ENCODE results near the gene EXOSC6. TPM values are rescaled to one million over a fixed set of nuclear protein-coding genes. Genes with fewer than 3 reads are reported as not detected.
"Not testable (repeated sequence)": the region's sequence is repeated elsewhere in the genome, so short reads cannot be mapped to it uniquely, and the experiment has no call there.

Gene EXOSC6
- total RNA-seq, 1 donor from 2014 or later = 19.5 TPM

DNA sequence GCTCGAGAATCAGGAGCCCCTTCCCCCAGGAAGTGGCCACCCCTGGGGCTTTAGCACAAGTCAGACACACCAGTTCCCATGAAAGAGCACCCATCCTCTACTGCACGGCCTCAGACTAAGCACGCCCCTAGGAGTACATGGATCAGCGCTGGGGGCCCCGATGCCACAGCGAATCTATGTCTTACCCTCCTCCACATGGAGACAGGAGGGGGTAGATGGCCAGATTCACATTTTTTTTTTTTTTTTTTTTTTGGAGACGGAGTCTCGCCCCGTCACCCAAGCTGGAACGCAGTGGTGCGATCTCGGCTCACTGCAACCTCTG is 3.2 kb upstream of the EXOSC6 start:
- no peak for DNase-seq (ENCODE audit: low spot score)

DNA sequence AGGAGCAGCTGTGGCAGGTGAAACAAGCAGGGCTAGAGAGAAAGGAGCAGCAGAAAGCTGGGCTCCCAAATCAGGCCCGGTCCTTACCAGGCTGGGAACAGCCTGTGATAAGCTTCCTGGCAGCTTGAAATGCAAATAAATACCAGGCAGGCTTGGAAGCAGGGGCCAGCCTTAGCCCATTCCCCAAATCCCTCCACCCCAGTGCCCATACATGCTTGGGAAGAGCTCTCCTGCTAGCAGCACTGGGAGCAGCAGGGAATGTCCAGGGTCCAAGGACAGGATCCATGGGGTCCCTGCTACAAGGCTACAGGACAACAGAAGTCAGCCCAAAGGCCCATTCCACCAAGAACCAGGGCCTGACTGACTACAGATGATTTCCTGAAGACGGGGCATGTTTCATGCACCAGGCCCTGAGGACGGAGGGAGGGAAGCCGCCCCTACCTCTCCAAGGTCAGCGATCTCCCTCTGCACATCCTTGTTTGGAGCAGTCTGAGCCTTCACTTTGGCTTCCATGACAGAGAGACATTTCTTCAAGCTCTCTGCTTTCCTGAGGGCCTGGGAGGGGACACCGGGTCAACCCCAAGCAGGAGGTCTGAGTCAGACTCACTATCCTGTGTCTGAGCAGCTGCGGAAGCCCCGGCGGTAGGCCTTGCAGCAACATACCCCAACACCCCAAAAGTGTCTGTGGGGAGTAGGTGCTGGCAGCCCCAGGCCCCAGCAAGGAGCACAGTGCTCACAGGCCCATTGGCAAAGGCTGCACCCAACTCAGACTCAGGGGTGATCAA is 2.6 kb upstream of the EXOSC6 start:
- DNase-seq (ENCODE audit: low spot score) = no peak

DNA sequence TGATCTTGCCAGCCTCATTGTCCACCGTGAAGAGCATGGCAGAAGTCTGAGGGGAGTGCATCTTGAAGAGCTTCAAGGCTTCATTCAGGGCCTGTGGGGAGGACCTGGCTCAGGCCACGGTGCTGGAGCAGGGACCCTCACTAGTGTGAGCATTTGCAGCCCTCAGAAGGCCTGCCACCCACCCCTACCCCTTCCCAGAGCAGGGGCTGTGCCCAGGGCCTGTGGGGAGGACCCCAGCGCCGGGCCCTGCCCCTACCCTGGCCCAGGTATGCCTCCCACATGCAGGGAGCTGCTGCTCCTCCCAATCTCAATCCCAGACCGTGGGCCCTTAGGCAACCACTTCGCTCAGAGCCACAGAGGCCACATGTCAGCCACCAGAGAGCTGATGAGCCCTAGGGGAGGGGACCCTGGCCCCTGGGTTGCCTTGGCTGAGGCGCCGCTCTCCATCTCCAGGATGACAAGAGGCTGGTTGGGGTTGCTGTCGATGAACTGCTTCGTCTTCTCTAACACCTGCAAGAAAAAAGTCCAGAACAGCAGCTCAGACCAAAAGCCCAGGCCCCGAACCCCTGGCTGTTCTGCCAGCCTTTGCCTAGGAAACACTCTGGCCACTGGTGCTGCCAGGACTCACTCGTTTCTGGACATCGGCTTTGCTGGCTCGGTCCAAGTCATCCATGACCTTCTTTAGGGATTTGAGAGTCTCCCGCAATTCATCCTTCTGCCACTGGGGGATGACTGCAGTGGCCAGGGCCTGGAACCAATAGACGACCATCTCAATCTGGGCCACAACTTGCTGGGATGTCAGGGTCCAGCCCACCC is 1.8 kb upstream of the EXOSC6 start:
- no peak for DNase-seq (ENCODE audit: low spot score)

DNA sequence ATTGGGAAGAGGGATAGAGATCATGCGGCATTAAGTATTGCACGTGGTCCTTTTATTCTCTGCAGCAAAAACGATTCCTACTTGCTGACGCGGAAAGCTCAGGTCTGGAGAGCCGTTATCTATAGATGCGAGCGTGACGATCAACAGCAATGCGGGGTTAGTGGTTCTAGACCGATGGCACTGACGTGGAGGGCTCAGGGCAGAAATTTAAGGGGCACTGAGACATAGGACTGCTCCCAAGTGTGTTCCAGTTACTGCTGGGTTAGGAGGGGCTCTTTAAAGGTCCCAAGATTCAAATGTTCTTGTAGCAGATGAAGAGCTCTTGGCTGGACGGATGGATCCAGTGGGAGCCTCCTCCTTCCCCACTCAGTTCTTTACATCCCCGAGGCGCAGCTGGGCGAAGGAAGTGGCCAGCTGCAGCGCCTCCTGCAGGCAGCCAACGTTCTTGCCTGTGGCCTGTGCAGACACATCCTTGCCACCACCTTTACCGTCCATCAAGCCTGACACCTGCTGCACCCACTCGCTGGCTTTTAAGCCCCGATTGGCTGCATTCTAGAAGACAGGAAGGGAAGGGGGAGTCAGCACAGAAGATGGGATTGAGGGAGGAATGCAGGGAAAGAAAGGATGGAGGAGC is 732 bp upstream of the EXOSC6 start:
- no peak for DNase-seq (ENCODE audit: low spot score)

- no peak for DNase-seq (ENCODE audit: low spot score)
These were observed 752 bp downstream of the EXOSC6 start for GRCh38 chr16:70250748-70251628.

DNA sequence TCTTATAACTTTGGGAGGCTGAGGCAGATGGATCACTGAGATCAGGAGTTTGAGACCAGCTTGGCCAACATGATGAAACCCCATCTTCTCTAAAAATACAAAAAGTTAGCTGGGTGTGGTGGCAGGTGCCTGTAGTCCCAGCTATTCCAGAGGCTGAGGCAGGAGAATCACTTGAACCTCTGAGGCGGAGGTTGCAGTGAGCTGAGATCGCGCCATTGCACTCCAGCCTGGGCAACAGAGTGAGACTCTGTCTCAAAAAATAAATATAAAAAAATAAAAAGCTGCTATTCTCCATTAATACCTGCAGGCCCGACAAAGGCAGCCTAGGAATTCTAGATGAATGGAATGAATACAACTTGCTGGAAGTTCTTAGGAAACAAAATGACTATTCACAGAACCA is 2.0 kb downstream of the EXOSC6 start:
- not testable (repeated sequence) for DNase-seq (ENCODE audit: low spot score)

- not testable (repeated sequence) for DNase-seq (ENCODE audit: low spot score)
These were observed 13.0 kb downstream of the EXOSC6 start for GRCh38 chr16:70238773-70239172.

DNA sequence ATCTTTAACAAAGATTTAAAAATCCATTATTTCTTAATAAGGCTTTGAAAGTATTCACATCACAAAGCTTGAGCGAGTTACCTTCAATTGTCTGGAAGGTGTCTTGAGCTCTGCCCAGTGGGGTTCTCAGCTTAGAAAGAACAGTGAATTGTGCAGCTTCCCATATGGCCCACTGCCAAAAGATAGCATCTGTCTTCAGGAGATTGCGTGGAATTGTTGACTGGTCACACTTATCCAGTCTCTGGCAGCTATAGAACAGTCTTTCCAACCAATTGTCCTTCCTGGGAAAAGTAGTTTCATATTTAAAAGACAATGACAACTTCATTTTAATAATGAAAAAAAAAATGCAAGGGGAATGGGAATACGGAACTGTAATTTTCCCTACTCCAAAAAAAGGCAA is 19.9 kb downstream of the EXOSC6 start:
- DNase-seq (ENCODE audit: low spot score) = not testable (repeated sequence)

GRCh38 chr16:70226024-70226423 is 25.7 kb downstream of the EXOSC6 start:
- not testable (repeated sequence) for DNase-seq (ENCODE audit: low spot score)

DNA sequence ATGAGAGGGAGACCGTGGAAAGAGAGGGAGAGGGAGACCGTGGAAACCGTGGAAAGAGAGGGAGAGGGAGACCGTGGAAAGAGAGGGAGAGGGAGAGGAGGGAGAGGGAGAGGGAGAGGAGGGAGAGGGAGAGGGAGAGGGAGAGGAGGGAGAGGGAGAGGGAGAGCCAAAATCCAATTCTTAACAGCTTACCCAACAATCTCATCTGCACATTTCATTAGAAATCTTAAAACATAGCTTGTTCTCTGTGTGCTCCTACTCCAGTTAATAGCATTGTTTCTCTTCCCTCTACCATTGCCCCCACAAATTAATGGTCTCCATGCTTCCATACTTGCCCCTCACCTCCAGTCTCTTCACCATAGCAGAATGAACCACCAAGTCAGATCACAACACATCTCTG is 26.3 kb downstream of the EXOSC6 start:
- DNase-seq (ENCODE audit: low spot score) = not testable (repeated sequence)

- not testable (repeated sequence) for DNase-seq (ENCODE audit: low spot score)
These were observed 27.1 kb downstream of the EXOSC6 start for GRCh38 chr16:70224645-70225044.

DNA sequence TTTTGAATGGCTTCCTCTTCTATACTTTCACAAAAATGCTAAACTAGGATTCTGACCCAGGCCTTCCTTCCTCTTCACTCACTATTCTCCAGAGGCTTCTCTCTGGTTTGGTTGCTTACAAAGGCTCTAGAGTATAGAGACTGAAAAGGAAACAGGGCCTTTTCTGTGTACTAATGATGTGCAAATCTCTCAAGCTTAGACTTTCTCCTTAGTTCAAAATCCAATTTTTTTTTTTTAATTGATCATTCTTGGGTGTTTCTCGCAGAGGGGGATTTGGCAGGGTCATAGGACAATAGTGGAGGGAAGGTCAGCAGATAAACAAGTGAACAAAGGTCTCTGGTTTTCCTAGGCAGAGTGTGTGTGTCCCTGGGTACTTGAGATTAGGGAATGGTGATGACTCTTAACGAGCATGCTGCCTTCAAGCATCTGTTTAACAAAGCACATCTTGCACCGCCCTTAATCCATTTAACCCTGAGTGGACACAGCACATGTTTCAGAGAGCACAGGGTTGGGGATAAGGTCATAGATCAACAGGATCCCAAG is 27.7 kb downstream of the EXOSC6 start:
- not testable (repeated sequence) for DNase-seq (ENCODE audit: low spot score)

GRCh38 chr16:70223216-70223615 is 28.5 kb downstream of the EXOSC6 start:
- not testable (repeated sequence) for DNase-seq (ENCODE audit: low spot score)

- DNase-seq (ENCODE audit: low spot score) = not testable (repeated sequence)
These were observed 29.2 kb downstream of the EXOSC6 start for GRCh38 chr16:70222574-70222973.

DNA sequence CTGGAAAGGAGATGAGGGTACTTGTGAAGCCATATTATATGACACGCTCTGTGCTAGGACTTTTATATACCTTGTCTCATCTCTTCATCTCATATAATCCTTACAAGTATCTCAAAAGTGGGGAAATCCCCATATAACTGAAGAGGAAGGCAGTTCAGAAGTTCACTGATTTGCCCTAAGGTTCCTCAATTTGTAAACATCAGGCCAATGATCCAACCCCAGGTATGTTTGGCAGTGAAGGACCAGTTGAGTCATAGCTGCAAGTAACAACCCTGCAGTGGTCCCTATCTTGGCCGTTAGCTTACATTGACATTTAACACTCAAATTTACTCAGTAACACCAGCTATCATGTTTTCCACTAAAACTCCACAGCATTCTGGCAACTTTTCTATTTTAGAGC is 33.2 kb downstream of the EXOSC6 start:
- not testable (repeated sequence) for DNase-seq (ENCODE audit: low spot score)

- not testable (repeated sequence) for DNase-seq (ENCODE audit: low spot score)
These were observed 45.4 kb downstream of the EXOSC6 start for GRCh38 chr16:70206382-70206781.

GRCh38 chr16:70204668-70205405 is 46.9 kb downstream of the EXOSC6 start:
- DNase-seq (ENCODE audit: low spot score) = not testable (repeated sequence)

DNA sequence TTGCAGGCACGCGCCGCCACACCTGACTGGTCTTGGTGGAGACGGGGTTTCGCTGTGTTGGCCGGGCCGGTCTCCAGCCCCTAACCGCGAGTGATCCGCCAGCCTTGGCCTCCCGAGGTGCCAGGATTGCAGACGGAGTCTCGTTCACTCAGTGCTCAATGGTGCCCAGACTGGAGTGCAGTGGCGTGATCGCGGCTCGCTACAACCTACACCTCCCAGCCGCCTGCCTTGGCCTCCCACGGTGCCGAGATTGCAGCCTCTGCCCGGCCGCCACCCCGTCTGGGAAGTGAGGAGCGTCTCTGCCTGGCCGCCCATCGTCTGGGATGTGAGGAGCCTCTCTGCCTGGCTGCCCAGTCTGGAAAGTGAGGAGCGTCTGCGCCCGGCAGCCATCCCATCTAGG is 47.7 kb downstream of the EXOSC6 start:
- not testable (repeated sequence) for DNase-seq (ENCODE audit: low spot score)

GRCh38 chr16:70203508-70203907 is 48.2 kb downstream of the EXOSC6 start:
- not testable (repeated sequence) for DNase-seq (ENCODE audit: low spot score)

DNA sequence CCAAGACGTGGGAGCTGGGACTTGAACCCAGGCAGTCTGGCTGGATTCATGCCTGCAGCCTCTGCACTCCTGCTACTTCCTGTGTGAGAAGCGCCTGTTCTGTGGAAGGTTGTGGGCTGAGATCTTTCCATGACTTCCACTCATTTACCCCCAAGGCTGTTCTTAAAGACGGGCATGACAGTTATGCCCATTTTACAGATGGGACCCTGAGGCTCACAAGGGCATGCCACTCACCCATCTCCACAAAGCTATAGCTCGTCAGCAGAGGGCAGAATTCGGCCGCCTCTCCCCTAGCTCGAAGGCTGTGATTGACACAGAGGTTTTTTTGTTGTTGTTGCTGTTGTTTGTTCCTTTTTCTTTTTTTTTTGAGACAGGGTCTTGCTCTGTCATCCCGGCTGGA is 51.7 kb downstream of the EXOSC6 start:
- not testable (repeated sequence) for DNase-seq (ENCODE audit: low spot score)
